Activated B cell treated with CpG ODN at 0.5 μM for 24 hours (primary cell): ENCODE data around the gene DRAXIN. TPM values are rescaled to one million over a fixed set of nuclear protein-coding genes. Genes with fewer than 3 reads are reported as not detected.

Experiments used
- ATAC-seq: fragments of 200-7000 bp; cut with Tn5 transposase; one replicate; pipeline ENCODE4 v1.10.0; 2021; ENCODE audit warnings: low read depth, mild to moderate bottlenecking, moderate library complexity
- CTCF ChIA-PET: fragments of 350-600 bp; sonication (Branson Sonifier 250); formaldehyde crosslinking; loops from one replicate; lab custom pipeline; 2021; ENCODE audit warnings: antibody characterized with exemption; lab: Charles Lee
- POLR2A ChIA-PET: fragments of 350-600 bp; sonication (Branson Sonifier 250); formaldehyde crosslinking; loops from one replicate; lab custom pipeline; 2021; ENCODE audit warnings: antibody characterized with exemption; lab: Charles Lee
- DNase-seq: peaks from one replicate; pipeline ENCODE4 v3.0.0; 2022
- H3K27ac Mint-ChIP-seq: one replicate; pipeline ENCODE4 v1.8.0; 2020; ENCODE audit warnings: mixed read lengths
- H3K27me3 Mint-ChIP-seq: one replicate; pipeline ENCODE4 v1.8.0; 2021; ENCODE audit warnings: mixed read lengths
- H3K36me3 Mint-ChIP-seq: one replicate; pipeline ENCODE4 v1.8.0; 2021; ENCODE audit warnings: low read depth, mixed read lengths
- H3K4me1 Mint-ChIP-seq: one replicate; pipeline ENCODE4 v1.8.0; 2021; ENCODE audit warnings: mixed read lengths
- H3K4me3 Mint-ChIP-seq: one replicate; pipeline ENCODE4 v1.8.0; 2020; ENCODE audit warnings: mild to moderate bottlenecking, mixed read lengths
- H3K9me3 Mint-ChIP-seq: one replicate; pipeline ENCODE4 v1.8.0; 2020; ENCODE audit warnings: mixed read lengths
- intact Hi-C: fragments of 100-400 bp; cut with micrococcal nuclease; formaldehyde crosslinking; loops from one replicate; pipeline ENCODE4 v1.15.1; 2024
- total RNA-seq: library from RNA; stranded (reverse); gene quantifications from 2 replicates; pipeline ENCODE4 v1.2.3, GENCODE V29; 2022
- TF ChIP-seq, protein P1 (sequence below): fragments of 200-600 bp; IDR thresholded peaks from one replicate; pipeline ENCODE4 v1.8.0; 2022; ENCODE audit warnings: antibody characterized with exemption, mild to moderate bottlenecking

The DRAXIN gene
- total RNA-seq, 1 donor from 2014 or later = 0.18 TPM

DNA sequence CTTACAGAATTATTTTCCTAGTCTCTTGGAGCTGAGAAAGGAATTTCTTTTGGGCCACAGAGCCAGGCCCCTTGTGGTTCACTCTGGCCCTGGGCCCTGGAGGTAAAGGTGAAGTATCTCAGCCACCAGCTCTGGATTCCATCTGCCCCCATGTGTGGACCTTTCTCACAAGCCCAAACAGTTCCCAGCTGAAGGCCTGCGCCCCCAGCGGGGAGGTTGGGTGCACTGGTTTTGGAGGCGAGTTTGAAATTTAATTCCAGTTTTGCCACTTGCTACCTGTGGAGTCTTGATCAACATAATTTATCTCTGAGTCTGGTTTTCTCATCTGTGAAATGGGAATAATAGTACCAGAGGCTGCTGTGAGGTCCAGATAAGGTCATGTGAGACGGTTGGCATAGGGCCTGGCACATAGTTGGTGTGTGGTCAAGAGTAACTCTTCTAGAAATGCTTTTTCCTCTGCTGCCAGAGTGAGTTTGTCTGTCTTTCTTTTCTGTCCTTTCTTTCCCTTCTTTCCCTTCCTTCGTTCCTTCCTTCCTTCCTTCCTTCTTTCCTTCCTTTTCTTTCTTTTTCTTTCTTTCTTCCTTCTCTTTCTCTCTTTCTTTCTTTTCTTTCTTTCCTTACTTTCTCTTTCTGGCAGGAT, 50.5 kb downstream of the DRAXIN start:
- TF ChIP-seq, protein P1, sequence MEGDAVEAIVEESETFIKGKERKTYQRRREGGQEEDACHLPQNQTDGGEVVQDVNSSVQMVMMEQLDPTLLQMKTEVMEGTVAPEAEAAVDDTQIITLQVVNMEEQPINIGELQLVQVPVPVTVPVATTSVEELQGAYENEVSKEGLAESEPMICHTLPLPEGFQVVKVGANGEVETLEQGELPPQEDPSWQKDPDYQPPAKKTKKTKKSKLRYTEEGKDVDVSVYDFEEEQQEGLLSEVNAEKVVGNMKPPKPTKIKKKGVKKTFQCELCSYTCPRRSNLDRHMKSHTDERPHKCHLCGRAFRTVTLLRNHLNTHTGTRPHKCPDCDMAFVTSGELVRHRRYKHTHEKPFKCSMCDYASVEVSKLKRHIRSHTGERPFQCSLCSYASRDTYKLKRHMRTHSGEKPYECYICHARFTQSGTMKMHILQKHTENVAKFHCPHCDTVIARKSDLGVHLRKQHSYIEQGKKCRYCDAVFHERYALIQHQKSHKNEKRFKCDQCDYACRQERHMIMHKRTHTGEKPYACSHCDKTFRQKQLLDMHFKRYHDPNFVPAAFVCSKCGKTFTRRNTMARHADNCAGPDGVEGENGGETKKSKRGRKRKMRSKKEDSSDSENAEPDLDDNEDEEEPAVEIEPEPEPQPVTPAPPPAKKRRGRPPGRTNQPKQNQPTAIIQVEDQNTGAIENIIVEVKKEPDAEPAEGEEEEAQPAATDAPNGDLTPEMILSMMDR = no peak
- POLR2A ChIA-PET = interaction anchor here (1.2 kb wide), 1 partner anchor 22 kb away, joined by 3 read pairs; no protein-coding TSS in a partner anchor
- ATAC-seq = no peak
- Mint-ChIP-seq H3K27ac (no peak overlapping the region), H3K27me3 (no peaks in the 10 kb centered on the region), H3K36me3 (peaks cover 12% of the 10 kb centered on the region), H3K4me1 (peaks cover 28% of the 10 kb centered on the region), H3K4me3 (no peak overlapping the region), H3K9me3 (no peaks in the 10 kb centered on the region)
- DNase-seq = no peak
- intact Hi-C loops = no loop called here
- CTCF ChIA-PET = interaction anchor here (0.7 kb wide), 1 partner anchor 82 kb away, joined by 3 read pairs; no protein-coding TSS in a partner anchor

DNA sequence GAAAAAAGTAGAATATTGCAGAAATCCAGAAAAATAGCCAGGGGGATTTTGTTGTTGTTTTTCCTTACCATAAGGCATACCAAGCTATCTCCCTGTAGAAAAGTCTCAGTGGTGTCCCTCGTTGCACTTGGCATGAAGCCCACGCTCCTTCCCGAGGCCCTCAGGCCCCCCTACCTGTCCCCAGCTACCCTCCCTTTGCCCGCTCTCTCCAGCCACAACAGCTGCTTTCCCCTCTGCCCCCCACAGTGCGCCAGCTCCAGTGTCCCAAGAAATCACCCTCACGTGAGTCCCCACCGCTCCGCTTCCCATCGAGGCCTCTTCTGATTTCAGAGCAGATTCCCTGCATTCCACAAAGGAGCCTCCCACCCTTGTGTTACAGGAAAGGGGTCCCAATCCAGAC, 52.8 kb downstream of the DRAXIN start:
- intact Hi-C loops = no loop called here
- no peak overlapping the region for H3K4me3 Mint-ChIP-seq
- H3K4me1 Mint-ChIP-seq = peaks cover 24% of the 10 kb centered on the region
- ChIA-PET CTCF (interaction anchor here (1.2 kb wide), 1 partner anchor 24 kb away, joined by 4 read pairs; no protein-coding TSS in a partner anchor), POLR2A (no interaction called here)
- no peak overlapping the region for H3K27ac Mint-ChIP-seq
- no peaks in the 10 kb centered on the region for H3K9me3 Mint-ChIP-seq
- no peak for DNase-seq
- peaks cover 14% of the 10 kb centered on the region for H3K36me3 Mint-ChIP-seq
- TF ChIP-seq, protein P1 = no peak
- no peak for ATAC-seq
- no peaks in the 10 kb centered on the region for H3K27me3 Mint-ChIP-seq

DNA sequence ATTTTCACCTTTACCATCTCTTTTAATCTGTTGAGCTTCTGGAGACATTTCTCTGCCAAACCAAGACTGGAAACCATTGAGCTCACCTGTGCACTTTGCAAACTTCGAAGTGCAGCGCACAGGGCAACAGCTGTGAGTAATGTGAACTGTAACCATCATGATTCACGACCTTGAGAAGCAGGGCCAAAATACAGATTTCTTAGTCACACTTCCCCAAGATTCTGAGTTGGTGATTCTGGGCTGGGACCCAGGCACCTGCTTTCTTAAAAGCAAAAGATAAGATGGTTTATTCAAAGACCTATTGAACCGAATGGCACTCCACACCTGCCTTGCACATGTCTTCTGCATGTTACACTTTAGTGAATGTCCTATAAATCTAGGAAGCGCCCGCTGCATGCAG, 54.6 kb downstream of the DRAXIN start:
- ChIA-PET POLR2A (no interaction called here), CTCF (no interaction called here)
- DNase-seq (no peak), ATAC-seq (no peak)
- TF ChIP-seq, protein P1 = no peak
- Mint-ChIP-seq H3K9me3 (no peaks in the 10 kb centered on the region), H3K4me3 (no peak overlapping the region), H3K27ac (no peak overlapping the region), H3K4me1 (peaks cover 16% of the 10 kb centered on the region), H3K27me3 (no peaks in the 10 kb centered on the region), H3K36me3 (peaks cover 20% of the 10 kb centered on the region)
- intact Hi-C loops = no loop called here

DNA sequence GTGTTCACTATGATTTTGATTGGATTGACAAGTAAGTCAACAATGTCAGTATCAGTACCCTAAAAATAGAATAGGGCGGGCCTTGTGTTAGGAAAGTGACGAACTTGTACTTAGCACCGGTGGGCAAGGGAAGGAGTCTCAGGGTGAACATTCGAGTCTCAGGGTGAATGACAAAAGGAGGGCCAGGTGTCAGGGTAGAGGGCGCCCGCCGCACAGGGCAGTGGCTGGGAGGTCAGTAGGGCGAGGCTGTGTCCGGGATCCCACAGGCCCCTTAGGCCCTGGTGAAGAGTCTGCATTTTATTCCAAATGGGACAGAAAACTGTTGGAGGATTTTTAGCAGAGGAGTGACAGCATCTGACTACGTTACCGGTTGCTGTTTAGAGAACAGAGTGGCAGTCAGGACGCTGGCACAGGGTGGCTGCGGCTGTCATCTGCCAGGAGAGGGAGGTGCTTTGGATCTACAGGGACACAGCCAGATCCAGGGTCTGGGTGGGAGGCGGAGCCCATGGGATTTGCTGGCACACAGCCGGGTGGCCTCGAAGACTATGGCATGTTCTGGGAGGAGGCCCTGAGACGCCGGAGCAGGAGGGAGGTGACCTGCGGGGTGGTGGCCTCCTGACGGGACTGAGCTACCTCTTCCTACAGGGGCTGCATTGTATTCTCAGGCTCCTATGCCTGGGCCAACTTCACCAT, 55.4 kb downstream of the DRAXIN start:
- H3K36me3 Mint-ChIP-seq = peaks cover 20% of the 10 kb centered on the region

More for the DNA sequence above, 55.4 kb downstream of the DRAXIN start:
- CTCF ChIA-PET = no interaction called here
- Mint-ChIP-seq H3K4me1 (peaks cover 10% of the 10 kb centered on the region), H3K9me3 (no peaks in the 10 kb centered on the region), H3K27me3 (no peaks in the 10 kb centered on the region), H3K4me3 (no peak overlapping the region), H3K27ac (no peak overlapping the region)
- DNase-seq = no peak
- no peak for ATAC-seq
- POLR2A ChIA-PET = no interaction called here
- intact Hi-C loops = no loop called here
- TF ChIP-seq, protein P1 = no peak
